IMR-90 (cell line): Measurements from ENCODE around the gene ENPP7.

Experiments
- CHD1 ChIP-seq: IDR thresholded peaks from 2 replicates; pipeline ENCODE4 v1.6.1; 2012; ENCODE audit warnings: low read depth, low read length, improper control_type of control experiment
- FOS ChIP-seq: fragments of 150-350 bp; IDR thresholded peaks from 2 replicates; pipeline ENCODE4 v1.6.1; 2016; ENCODE audit warnings: low read depth, low read length
- MXI1 ChIP-seq: IDR thresholded peaks from 2 replicates; pipeline ENCODE4 v1.6.1; 2012; ENCODE audit warnings: low read depth, mild to moderate bottlenecking, low read length, moderate library complexity, borderline replicate concordance
- NFE2L2 ChIP-seq: fragments of 150-350 bp; IDR thresholded peaks from 2 replicates; pipeline ENCODE4 v1.6.1; 2016; ENCODE audit warnings: low read depth, mild to moderate bottlenecking, low read length
- POLR2A ChIP-seq: IDR thresholded peaks from 2 replicates; pipeline ENCODE4 v1.6.1; 2012; ENCODE audit warnings: mild to moderate bottlenecking, low read depth, low read length
- RAD21 ChIP-seq: IDR thresholded peaks from 2 replicates; pipeline ENCODE4 v1.6.1; 2012; ENCODE audit warnings: low read length, improper control_type of control experiment
- RFX5 ChIP-seq: IDR thresholded peaks from 2 replicates; pipeline ENCODE4 v1.8.0; 2012; ENCODE audit warnings: low read depth, mild to moderate bottlenecking, low read length, moderate library complexity
- SMC3 ChIP-seq: fragments of 150-350 bp; IDR thresholded peaks from 2 replicates; pipeline ENCODE4 v1.6.1; 2016; ENCODE audit warnings: low read depth, mild to moderate bottlenecking, antibody characterized with exemption, low read length, moderate library complexity
- TF ChIP-seq, protein P1 (sequence below): conservative IDR thresholded peaks from 2 replicates; pipeline ENCODE4 v1.5.1; 2012; ENCODE audit warnings: mild to moderate bottlenecking, low read depth, low read length, improper control_type of control experiment
- TF ChIP-seq, protein P2 (sequence below): fragments of 150-350 bp; IDR thresholded peaks from 2 replicates; pipeline ENCODE4 v1.6.1; 2017; ENCODE audit warnings: mild to moderate bottlenecking, antibody characterized with exemption, low read length, low read depth

DNA sequence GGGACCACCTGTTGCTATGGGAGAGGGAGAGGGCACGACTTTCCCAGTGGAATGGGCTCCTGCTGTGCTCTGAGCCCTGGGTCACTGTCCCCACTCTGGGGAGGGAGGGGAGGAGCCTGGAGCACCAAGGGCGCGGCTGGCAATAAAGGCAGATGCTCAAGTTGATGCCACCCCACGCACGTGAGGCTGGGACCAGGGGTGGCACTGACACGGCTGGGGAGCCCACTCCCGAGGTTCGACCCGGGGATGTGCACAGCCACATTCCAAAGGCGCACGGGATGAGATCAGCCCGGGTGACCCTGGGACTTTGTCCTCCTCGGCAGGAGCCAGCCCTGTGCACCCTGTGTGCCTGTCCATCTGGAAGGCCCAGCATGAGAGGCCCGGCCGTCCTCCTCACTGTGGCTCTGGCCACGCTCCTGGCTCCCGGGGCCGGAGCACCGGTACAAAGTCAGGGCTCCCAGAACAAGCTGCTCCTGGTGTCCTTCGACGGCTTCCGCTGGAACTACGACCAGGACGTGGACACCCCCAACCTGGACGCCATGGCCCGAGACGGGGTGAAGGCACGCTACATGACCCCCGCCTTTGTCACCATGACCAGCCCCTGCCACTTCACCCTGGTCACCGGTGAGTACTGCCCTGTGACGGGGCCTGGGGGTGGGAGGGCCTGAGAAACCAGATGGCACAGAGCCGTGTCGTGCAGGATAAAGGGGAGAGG is at the start of gene ENPP7:
- TF ChIP-seq, protein P1, sequence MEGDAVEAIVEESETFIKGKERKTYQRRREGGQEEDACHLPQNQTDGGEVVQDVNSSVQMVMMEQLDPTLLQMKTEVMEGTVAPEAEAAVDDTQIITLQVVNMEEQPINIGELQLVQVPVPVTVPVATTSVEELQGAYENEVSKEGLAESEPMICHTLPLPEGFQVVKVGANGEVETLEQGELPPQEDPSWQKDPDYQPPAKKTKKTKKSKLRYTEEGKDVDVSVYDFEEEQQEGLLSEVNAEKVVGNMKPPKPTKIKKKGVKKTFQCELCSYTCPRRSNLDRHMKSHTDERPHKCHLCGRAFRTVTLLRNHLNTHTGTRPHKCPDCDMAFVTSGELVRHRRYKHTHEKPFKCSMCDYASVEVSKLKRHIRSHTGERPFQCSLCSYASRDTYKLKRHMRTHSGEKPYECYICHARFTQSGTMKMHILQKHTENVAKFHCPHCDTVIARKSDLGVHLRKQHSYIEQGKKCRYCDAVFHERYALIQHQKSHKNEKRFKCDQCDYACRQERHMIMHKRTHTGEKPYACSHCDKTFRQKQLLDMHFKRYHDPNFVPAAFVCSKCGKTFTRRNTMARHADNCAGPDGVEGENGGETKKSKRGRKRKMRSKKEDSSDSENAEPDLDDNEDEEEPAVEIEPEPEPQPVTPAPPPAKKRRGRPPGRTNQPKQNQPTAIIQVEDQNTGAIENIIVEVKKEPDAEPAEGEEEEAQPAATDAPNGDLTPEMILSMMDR: no peak
- TF ChIP-seq NFE2L2: no peak
- no peak for TF ChIP-seq SMC3
- no peak for TF ChIP-seq POLR2A
- TF ChIP-seq RFX5: no peak
- TF ChIP-seq CHD1: no peak
- TF ChIP-seq FOS: no peak
- no peak for TF ChIP-seq RAD21
- TF ChIP-seq, protein P2, sequence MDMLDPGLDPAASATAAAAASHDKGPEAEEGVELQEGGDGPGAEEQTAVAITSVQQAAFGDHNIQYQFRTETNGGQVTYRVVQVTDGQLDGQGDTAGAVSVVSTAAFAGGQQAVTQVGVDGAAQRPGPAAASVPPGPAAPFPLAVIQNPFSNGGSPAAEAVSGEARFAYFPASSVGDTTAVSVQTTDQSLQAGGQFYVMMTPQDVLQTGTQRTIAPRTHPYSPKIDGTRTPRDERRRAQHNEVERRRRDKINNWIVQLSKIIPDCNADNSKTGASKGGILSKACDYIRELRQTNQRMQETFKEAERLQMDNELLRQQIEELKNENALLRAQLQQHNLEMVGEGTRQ: no peak
- TF ChIP-seq MXI1: no peak
